HG02938 (cell line): Measurements from ENCODE around the gene TGFA.
"Not testable (repeated sequence)": the region's sequence is repeated elsewhere in the genome, so short reads cannot be mapped to it uniquely, and the experiment has no call there.

Experiments
- ATAC-seq: cut with Tn5 transposase; IDR thresholded peaks from one replicate; pipeline ENCODE4 v1.9.1; 2021; ENCODE audit warnings: mild to moderate bottlenecking, moderate library complexity; ENCODE audit not compliant: unreplicated experiment

The TGFA gene

DNA sequence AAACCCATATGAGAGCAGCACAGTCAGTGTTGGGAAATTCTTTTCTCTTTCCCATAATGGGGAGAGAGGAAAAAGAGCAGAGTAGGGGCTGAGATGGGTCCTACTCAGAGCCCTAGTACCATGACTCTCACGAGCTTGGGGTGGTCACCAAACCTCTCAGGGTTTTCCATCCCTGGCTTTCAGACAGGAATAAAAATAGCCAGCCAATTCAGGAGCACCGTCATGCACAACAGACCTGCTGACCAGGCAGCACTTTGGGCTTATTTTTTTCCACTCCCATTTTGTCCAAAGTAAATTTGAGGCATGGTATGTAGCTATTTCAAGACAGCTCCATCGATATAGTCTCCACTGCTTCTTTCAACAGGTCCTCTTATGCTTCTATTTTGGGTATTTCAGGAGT lies 86.4 kb downstream of the TGFA start:
- no peak for ATAC-seq

DNA sequence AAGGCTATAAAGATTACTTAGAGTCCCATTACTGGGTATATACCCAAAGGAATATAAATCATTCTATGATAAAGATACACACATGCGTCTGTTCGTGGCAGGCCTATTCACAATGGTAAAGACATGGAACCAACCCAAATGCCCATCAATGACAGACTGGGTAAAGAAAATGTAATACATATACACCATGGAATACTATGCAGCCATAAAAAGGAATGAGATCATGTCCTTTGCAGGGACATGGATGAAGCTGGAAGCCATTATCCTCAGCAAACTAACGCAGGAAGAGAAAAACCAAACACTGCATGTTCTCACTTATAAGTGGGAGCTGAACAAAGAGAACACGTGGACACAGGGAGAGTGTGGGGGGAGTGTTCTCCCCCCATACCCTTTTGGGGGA lies 87.0 kb downstream of the TGFA start:
- ATAC-seq: not testable (repeated sequence)

DNA sequence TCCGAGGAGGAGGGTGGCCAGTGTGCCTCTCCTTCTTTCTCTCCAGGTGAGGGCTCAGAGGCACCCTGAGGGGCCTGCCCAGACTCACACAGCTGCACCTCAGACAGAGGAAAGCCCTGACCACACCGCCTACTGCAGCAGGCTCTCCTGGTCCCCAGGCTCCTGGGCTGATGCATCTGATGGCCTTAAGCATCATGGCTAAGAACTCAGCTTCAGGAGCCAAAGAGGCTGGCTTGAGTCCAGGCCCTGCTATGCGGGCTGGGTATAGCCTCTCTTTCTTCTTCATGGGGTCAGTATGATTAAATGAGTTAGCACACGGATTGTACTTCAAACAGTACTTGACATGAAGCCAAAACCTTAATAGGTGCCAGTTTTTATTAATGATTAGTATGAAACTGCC lies 89.6 kb downstream of the TGFA start:
- no peak for ATAC-seq

DNA sequence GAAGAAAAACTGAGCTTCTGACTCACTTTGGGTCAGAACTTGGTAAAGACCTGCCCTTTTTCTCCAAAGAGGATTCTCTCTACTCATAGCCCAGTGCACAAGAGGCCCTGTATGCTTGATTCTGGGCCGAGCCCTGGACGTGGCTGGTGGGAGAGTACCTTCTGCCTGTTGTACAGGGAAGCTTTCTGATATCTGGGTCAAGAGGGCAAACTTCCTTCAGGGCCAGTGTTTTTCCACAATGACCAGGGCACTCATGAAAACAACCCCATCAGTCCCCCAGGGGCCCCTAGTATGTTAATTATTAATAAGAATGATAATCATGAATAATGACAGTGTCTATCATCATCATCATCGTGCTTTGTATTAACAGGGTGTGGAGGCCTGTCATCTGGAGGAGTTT lies 90.0 kb downstream of the TGFA start:
- ATAC-seq: no peak

DNA sequence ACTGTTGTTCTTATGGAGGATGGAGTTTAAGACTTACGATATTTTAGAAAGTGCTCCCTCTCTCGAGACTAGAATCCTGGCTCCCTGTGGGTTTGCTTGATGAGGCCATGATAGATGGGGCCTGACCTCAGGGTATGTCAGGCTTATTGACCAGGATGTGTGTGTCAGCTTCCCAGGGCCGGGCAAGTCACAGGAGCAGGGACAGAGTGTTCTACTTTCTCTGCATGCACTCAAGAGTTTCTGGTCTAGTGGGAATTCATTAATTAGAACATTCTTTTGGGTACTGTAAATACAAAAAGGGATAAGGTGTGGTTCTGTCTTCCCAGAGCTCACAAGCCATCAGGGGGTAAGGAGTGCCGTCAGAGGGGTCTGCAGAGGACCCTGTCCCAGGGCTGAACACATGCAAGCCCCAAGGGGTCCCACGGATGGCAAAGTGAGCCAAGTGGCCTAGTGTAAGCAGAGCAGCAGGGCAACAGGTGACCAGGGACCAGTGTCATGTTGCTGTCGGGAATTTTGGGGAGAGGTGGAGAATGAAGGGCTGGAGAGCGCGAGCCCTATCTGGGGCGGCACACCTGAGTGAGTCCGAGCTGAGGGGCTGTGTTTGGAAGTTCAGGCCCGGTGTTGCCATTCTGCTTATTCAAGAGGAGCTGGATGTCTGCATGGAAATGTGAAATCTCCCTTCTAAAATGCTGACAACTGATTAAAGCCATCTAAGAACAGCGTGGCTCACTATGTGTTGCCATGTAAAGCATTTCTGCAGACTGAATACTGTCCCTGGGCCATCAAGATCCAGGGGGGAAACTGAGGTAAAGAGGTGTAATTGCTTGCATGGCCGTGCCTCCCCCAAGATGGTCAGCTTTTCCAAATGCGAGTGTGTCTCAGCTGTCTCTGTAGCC lies 91.4 kb downstream of the TGFA start:
- no peak for ATAC-seq

DNA sequence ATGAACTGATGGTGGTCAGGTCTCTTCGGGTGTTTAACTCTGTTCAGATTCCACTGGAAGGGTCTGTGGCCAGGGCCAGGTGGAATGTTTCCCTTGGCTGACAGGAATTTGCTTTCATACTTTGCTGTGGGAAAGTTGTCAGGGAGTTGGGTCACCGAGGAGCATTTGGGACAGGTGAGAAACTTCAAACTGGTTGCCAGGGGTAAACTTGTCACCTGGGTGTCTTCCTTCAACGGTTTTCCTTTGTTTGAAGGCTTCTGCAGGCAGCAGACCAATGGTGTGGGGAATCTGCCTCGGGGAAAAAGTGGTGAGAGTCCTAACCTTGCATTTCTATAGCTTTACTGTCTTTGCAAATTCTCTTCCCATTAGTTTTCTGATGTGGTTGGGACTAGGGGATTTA lies 92.2 kb downstream of the TGFA start:
- no peak for ATAC-seq

DNA sequence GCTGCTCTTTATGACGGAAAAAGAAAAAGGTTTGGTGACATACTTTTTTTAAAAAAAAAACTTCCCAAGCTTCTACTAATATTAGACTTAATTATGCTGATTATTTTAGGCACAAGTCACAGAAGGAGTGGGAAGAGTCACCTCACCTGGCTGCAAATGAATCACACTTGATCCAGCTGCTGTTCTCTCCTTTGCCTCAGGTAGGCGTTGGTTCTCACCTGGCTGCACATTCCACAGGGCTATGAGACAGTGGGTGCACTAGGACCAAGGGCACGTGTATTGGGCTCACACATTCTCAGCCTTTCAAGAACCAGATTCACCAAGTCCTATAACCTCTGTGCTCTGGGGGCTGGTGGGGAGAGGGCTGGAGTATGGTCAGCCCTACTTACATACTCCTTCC lies 93.3 kb downstream of the TGFA start:
- no peak for ATAC-seq

DNA sequence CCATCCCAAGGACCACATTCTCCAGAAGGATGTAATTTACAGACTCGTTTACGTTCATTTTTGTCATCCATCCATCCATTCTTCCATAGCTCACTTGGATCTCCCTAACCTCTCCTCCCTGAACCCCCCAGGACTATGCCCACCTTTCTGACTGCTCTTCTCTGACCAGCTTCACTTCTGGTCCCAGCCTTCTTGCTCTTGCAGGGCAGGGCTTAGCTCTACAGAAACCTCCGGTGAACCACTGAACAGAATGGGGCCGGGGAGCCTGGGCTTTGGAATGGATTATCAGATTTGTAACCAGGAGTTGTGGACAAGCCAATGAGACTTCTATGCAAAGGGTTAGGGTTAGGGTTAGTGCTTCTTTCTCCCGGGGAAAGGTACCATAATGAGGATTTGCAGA lies 95.0 kb downstream of the TGFA start:
- ATAC-seq: no peak

DNA sequence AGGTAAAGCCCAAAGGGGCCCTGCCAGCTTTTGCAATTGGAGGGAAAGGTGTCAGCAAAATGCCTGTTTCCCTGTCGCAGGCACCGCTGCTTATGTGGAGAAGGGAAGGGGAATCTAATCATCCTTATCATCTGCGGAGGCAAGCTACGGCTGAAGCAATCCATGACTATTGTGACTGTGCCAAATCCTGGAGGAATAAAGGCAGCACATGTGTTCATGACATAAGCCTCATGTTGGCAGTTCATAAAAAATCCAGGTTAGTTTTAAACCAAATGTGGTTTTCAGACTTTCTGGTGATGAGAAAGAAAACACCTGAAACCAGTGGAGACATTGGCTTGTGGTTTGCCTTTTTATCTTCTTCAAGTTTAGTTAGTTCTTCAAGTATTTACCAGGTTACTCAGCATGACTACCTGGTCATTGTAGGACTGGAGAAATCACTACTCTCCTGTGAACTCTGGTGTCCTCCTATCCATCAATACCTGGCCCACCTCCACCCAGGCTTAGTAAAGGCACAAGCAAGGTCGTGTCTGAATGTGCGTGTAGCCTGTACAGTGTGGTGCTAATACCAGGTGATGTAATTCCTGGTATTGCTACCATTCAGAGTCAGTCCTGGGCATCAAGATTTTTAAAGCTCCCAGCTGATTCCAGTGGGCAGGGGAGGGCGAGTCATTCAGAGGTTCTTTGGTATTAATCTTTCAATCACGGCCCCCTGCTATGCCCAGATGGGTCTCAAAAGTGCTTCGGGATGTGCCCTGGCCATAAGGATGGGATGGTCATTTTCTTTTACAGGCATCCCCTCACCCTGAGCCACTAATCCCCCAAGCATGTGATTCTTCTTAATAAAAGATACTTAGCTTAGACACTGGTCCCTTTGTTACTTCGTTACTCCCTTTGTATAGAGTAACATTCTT lies 96.8 kb downstream of the TGFA start:
- no peak for ATAC-seq

DNA sequence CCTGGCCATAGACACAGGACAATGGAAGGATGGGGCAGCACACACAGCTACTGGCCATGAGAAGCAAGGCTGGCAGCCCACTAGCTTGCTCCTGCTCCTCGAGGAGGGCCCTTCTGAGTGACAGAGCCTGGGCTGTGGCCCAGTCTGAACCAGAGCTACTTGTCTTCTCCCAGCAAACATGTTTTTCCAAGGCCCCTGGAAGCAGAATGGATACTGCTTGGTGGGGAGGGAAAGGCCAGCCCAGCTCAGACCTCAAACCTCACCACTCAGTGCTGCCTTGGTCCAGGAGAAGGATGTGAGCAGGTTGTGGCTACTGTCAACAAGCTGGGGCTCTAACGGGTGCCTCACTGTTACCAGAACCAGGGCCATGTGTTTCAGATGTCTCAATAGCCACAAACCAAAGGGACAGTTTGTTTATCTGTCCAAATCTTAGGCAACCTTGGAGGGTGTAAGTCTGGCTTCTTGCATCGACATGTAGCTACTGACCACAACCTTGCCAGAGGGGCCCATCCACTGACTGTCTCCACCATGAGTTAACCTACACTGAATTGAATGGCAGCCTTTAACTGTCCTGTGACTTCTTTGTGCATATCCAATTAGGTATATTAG lies 98.6 kb downstream of the TGFA start:
- ATAC-seq: no peak

DNA sequence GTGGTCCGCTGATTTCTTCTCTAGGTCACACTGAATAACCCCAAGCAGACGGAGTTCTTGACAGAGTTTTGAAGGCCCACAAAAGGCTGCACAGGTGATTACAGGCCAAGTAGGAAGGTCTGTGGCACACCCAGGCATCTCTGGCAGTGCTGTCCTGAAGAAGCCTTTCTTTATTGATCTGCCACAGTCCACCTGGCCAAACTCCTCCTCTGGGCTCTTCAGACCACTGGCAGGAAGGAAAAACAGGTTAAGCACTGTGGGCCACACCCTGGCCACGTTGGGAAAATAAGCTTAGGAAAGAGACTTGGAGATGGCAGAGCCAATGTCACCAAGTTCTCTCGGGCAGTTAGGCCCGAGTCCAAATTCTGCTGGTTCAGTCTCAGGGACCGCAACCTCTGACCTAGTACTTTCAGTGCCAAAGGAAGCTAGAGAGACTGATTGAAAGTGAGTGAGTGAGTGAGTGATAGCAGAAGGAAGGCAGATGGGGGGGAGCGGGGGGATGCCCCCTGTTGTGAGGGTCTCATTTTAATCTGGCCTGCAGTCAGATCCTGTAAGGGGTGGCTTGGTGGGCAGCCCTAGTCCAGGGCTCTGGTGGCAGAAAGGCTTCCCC lies 102.9 kb downstream of the TGFA start:
- ATAC-seq: no peak

DNA sequence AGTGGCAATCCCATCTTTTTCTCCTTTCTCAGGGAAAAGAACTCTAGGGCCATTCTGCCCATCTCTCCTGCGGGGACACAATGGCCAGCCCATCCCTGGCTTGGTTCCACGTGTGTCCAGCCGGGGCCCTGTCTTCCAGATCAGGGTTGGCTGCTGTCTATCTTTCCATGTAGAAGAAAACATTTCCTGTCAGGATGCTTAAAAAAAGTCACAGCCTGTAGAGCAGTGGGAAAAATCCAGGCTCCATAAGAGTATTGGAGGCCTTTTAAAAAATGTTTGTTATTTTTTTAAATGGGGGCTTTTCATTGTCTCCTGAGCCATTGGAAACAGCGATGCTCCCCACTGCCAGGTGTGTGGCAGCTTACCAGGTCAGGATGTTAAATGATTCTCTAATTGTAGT lies 105.6 kb downstream of the TGFA start:
- no peak for ATAC-seq

DNA sequence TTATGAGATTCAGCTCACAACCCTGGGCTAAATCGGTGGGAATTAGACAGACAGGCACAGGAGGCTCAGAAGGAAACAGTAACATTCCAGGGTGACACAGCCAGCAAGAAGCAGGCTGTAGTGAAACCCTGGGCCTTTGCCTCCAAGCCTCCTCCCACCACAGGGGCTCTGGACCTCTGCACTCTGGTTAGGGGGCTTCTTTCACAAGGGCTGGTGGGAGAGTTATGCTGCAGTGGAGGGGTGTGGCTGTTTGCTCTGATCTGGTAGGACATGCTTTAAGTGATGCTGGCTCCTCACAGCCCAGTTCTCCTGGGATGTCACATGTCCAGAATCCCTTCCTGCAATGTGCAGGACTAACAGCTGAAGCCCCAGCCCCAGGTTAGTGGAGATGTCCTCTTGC lies 109.9 kb downstream of the TGFA start:
- no peak for ATAC-seq

DNA sequence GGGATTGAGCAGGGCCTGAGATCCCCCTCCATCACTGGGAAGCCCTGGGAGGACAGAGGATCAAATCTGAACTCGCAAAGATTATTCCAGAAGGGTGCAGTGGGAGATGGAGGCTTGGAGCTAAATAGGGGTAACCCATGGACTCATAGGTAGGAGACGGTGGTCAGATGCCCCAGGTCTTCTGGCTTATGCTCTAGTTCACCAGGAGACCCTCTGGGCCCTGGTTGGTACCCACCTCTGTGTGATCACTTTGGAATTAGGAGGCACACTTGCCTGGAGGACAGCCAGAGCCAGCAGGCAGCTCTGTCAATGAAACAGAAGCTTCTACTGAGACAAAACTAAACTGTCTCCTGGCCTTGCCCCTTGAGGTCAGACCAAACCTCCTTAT lies 110.6 kb downstream of the TGFA start:
- ATAC-seq: no peak

DNA sequence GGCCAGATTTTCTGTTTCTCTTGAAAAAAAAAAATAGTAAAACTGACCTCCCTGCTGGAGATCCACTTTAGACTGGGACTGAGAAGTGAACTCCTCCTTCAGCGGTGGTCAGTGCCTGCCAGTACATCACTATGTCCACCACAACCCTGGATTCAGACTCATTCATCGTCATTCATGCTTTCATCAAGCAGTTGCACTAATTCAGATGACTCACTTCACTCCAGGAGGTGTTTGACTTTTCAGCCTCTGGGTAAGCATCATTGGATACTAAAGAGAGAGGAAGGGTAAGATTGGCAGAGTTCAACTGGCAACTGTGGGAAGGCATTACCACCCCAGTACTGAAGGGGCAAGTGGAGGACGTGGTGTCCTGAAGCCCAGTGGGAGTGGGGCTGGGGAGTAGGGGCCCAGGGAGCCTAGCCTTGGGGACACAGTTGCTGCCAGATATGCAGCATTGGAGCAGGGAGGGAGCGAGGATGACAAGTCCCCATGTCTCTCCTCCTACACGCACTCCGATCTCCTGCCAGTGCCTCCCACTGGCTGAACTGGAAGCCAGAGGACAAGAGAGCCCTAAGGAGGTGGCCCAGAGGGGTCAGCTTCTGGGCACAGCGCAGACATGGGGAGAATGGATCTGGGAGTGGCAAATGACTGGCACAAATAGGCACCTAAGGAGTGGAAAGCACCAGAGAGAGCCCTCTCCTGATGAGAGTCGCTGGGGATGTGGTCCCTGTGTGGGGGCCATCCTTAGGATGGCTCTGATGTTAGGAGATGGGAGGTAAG lies 111.1 kb downstream of the TGFA start:
- ATAC-seq: no peak

DNA sequence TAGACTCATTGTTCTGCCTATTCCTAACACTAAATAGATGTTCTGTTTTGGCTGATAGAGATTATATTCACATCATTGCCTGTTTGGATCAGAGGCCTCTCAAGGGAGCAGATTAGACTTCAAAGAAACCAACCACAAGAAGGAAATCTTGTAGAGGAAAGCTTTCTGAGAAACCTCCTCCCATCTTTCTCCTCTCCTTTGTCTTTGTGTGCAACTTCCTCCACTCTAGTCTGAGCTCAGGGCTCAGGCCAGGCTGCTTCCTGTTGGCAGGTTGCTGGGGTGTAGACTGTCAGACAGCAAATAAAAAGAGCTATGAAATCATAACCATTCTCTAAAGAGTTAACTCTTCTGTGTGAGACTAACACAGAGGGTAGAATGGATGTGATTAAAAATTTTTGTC lies 113.0 kb downstream of the TGFA start:
- ATAC-seq: no peak

DNA sequence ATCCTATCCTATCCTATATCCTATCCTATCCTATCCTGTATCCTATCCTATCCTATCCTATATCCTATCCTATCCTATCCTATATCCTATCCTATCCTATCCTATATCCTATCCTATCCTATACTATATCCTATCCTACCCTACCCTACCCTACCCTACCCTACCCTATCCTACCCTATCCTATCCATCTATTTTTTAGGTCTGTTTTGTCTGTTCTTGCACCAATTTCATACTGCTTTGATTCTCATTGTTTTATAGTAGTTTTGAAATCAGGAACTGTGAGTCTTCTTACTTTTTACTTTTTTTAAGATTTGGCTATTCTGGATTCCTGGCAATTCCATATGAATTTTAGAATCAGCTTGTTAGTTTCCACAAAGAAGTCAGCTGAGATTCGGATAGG lies 118.5 kb downstream of the TGFA start:
- ATAC-seq: no peak

DNA sequence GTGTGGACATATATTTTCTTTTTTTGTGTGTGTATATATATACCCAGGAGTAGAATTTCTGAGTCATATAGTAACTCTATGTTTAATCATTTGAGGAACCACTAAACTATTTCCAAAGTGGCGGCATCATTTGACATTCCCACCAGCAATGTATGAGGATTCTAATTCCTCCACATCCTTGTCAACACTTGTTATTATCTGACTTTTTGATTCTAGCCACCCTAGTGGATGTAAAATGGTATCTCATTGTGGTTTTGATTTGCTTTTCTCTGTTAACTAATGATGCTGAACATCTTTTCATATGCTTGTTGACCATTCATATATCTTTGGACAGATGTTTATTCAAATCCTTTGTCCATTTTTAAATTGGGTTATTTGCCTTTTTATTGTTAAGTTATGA lies 120.3 kb downstream of the TGFA start:
- no peak for ATAC-seq

DNA sequence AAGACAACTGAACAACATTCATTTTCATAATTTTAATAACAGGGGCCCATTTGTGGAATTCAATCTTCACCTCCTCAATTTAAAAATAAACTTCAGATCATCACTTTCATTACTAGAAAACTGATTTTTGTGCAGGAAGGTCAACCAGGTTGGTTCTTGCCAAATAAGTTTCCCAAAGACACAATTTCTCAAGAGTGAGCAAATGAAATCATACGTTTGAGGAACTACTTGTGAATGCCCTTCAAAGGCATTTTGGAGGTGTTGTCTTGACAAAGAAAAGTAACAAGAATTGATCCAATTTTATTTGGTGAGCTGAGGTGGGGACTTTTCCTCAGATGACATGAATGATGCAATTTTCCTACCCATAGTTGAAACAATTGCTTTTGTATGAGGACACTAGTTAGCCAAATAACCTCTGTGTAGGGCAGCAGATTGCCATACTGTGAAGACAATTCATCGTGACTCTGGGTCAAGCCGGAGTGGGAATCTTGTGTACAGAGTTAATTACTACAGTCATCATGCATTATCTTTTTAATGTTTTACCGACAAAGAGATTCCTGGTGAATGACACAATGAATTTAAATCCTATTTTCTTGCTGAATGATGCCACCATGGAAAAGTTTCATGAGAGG lies 121.8 kb downstream of the TGFA start:
- no peak for ATAC-seq

DNA sequence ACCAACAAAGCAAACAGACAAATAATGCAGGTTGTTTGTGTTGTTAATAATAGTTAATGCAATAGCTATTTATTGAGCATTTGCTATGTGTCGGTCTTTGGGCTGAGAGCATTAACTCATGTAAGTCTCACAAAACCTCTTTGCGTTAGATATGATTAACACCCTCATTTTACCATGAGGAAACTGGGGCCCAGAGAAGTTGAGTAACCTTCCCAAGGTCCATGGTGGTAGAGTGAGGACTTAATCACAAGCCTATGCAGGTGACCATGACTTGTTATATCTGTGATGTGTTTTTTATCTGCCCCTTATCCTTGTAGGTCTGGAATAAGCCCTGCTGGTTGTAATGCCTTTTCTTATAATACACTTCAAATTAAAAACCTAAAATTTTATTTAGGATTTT lies 127.3 kb downstream of the TGFA start:
- no peak for ATAC-seq
